Karpas-422 (cell line): ENCODE data around the gene S100A6. TPM values are rescaled to one million over a fixed set of nuclear protein-coding genes. Genes with fewer than 3 reads are reported as not detected.

Experiments used
- DNase-seq: peaks from one replicate; pipeline ENCODE4 v3.0.0-alpha.2; 2015
- H2AFZ ChIP-seq: fragments of 200-600 bp; sonication (generic); 2 replicates; pipeline ENCODE4 v1.6.1; 2014; ENCODE audit warnings: antibody characterized with exemption, low read length, mixed read lengths
- H3K27ac ChIP-seq: fragments of 200-600 bp; sonication (generic); 2 replicates; pipeline ENCODE4 v1.5.1; 2014; ENCODE audit warnings: mild to moderate bottlenecking, low read length, moderate library complexity
- H3K27me3 ChIP-seq: fragments of 200-600 bp; sonication (generic); 2 replicates; pipeline ENCODE4 v1.6.1; 2014; ENCODE audit warnings: low read length, mixed read lengths
- H3K36me3 ChIP-seq: fragments of 200-600 bp; sonication (generic); 2 replicates; pipeline ENCODE4 v1.6.1; 2014; ENCODE audit warnings: low read length, mixed read lengths; ENCODE audit not compliant: insufficient read depth
- H3K4me1 ChIP-seq: fragments of 200-600 bp; sonication (generic); 2 replicates; pipeline ENCODE4 v1.6.1; 2014; ENCODE audit warnings: mild to moderate bottlenecking, low read length, mixed read lengths
- H3K4me2 ChIP-seq: fragments of 200-600 bp; sonication (generic); 2 replicates; pipeline ENCODE4 v1.6.1; 2014; ENCODE audit warnings: low read length, low read depth, mild to moderate bottlenecking; ENCODE audit not compliant: poor library complexity, severe bottlenecking
- H3K4me3 ChIP-seq: fragments of 200-600 bp; sonication (generic); 2 replicates; pipeline ENCODE4 v1.5.1; 2014; ENCODE audit warnings: mild to moderate bottlenecking, antibody characterized with exemption, low read length, mixed read lengths
- H3K79me2 ChIP-seq: fragments of 200-600 bp; sonication (generic); 2 replicates; pipeline ENCODE4 v1.6.1; 2014; ENCODE audit warnings: mild to moderate bottlenecking, low read length, mixed read lengths
- H3K9ac ChIP-seq: fragments of 200-600 bp; sonication (generic); 2 replicates; pipeline ENCODE4 v1.6.0; 2014; ENCODE audit warnings: low read length
- H3K9me2 ChIP-seq: fragments of 200-600 bp; sonication (generic), shearing (Covaris generic); replicated peaks from 2 replicates; pipeline ENCODE4 v1.6.0; 2014; ENCODE audit warnings: mild to moderate bottlenecking, low read length, moderate library complexity; ENCODE audit not compliant: insufficient read depth
- H3K9me3 ChIP-seq: fragments of 300-700, 200-600 bp; sonication (generic); 2 replicates; pipeline ENCODE4 v1.6.1; 2014; ENCODE audit warnings: low read length, mixed read lengths
- H4K20me1 ChIP-seq: fragments of 200-600 bp; sonication (generic); 2 replicates; pipeline ENCODE4 v1.6.1; 2014; ENCODE audit warnings: mild to moderate bottlenecking, antibody characterized with exemption, low read length, low read depth; ENCODE audit not compliant: insufficient read depth
- total RNA-seq: library from RNA; depleted of rRNA; stranded (reverse); fragments of >200 nt; shearing (Covaris generic); gene quantifications from 2 replicates; pipeline ENCODE4 v1.2.3, GENCODE V29; 2014; ENCODE audit warnings: low replicate concordance

Gene S100A6
- total RNA-seq, 1 experiment from 2014 or later: 43.3 TPM

GRCh38 chr1:153510984-153511410, 24.8 kb downstream of the S100A6 start:
- no peak overlapping the region for H3K9ac ChIP-seq
- no peak overlapping the region for H2AFZ ChIP-seq
- DNase-seq: peak; percentile 86
- no peak overlapping the region for H3K27ac ChIP-seq
- no peaks in the 10 kb centered on the region for H3K9me2 ChIP-seq
- no peak overlapping the region for H3K4me3 ChIP-seq
- H3K79me2 ChIP-seq: no peaks in the 10 kb centered on the region
- H4K20me1 ChIP-seq: no peaks in the 10 kb centered on the region
- no peak overlapping the region for H3K4me2 ChIP-seq
- no peaks in the 10 kb centered on the region for H3K4me1 ChIP-seq
- no peaks in the 10 kb centered on the region for H3K9me3 ChIP-seq
- H3K27me3 ChIP-seq: no peaks in the 10 kb centered on the region
- no peaks in the 10 kb centered on the region for H3K36me3 ChIP-seq

- no peaks in the 10 kb centered on the region for H3K36me3 ChIP-seq
- H3K27me3 ChIP-seq: no peaks in the 10 kb centered on the region
- H3K27ac ChIP-seq: no peak overlapping the region
- no peaks in the 10 kb centered on the region for H3K9me3 ChIP-seq
- no peak overlapping the region for H3K4me2 ChIP-seq
- H2AFZ ChIP-seq: no peak overlapping the region; the same call in 1 of the 2 replicates
- no peaks in the 10 kb centered on the region for H3K9me2 ChIP-seq
- no peak overlapping the region for H3K9ac ChIP-seq
- no peaks in the 10 kb centered on the region for H4K20me1 ChIP-seq
- peak; percentile 80 for DNase-seq
- no peaks in the 10 kb centered on the region for H3K4me1 ChIP-seq
- H3K4me3 ChIP-seq: no peak overlapping the region
- no peaks in the 10 kb centered on the region for H3K79me2 ChIP-seq
Measured at GRCh38 chr1:153509729-153510354, 25.9 kb downstream of the S100A6 start.

DNA sequence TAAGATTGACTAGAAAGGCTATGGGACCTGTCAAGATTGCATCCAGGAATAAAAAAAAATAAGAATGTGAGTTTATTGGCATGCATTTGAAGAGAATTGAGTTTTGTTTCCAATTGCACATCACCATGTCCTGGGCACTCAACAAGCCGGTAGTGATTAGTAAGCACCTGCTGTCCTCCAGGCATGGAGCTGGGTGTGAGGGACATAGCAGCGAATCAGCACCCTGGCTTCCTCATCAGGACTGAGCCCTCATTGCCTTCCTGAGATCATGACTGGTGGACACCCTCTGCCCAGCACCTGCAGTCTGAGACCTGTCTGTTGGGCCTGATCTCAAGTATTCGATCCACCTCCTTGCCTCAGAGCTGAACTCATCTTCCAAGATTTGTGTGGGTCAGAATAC, 26.8 kb downstream of the S100A6 start:
- Histone ChIP-seq H3K9me2 (no peaks in the 10 kb centered on the region), H2AFZ (no peak overlapping the region), H3K27ac (no peak overlapping the region), H3K27me3 (no peaks in the 10 kb centered on the region), H3K79me2 (no peaks in the 10 kb centered on the region), H3K4me1 (no peaks in the 10 kb centered on the region), H3K9ac (no peak overlapping the region), H3K4me2 (no peak overlapping the region), H3K9me3 (no peaks in the 10 kb centered on the region), H3K36me3 (no peaks in the 10 kb centered on the region), H4K20me1 (no peaks in the 10 kb centered on the region), H3K4me3 (no peak overlapping the region)
- DNase-seq: no peak

- Histone ChIP-seq H3K36me3 (no peaks in the 10 kb centered on the region), H3K9ac (no peak overlapping the region), H3K4me1 (no peaks in the 10 kb centered on the region), H3K27ac (no peak overlapping the region), H3K27me3 (no peaks in the 10 kb centered on the region), H3K9me2 (no peaks in the 10 kb centered on the region), H2AFZ (no peak overlapping the region), H3K79me2 (no peaks in the 10 kb centered on the region), H4K20me1 (no peaks in the 10 kb centered on the region), H3K9me3 (no peaks in the 10 kb centered on the region), H3K4me3 (no peak overlapping the region), H3K4me2 (no peak overlapping the region)
- no peak for DNase-seq
Measured at GRCh38 chr1:153507926-153508583, 27.7 kb downstream of the S100A6 start.

- no peak overlapping the region for H2AFZ ChIP-seq
- no peaks in the 10 kb centered on the region for H3K27me3 ChIP-seq
- H3K27ac ChIP-seq: no peak overlapping the region
- H3K4me2 ChIP-seq: no peak overlapping the region
- no peaks in the 10 kb centered on the region for H3K4me1 ChIP-seq
- H3K9me3 ChIP-seq: no peaks in the 10 kb centered on the region
- no peaks in the 10 kb centered on the region for H3K36me3 ChIP-seq
- H4K20me1 ChIP-seq: no peaks in the 10 kb centered on the region
- no peaks in the 10 kb centered on the region for H3K79me2 ChIP-seq
- H3K9me2 ChIP-seq: no peaks in the 10 kb centered on the region
- no peak for DNase-seq
- H3K4me3 ChIP-seq: no peak overlapping the region
- no peak overlapping the region for H3K9ac ChIP-seq
Measured at GRCh38 chr1:153506831-153507413, 28.9 kb downstream of the S100A6 start.

DNA sequence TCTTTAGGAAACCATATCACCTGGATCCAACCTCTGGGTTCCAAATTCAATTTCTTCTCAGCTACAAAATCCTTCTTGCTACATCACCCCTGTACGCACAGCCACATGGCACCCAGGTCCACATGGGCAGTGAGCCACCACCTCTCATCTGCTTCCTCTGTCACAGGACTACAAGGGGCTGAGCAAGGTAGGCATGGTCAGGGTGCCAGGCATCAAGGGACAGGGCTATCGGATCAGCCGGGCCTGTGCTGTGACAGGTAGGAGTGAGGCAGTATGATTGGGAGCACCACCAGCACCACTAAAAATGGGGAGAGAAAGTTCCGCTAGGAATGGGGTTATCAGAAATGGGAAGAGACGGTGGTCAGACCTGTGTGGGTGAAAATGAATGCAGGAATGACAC, 29.4 kb downstream of the S100A6 start:
- Histone ChIP-seq H3K4me1 (no peaks in the 10 kb centered on the region), H3K9me2 (no peaks in the 10 kb centered on the region), H3K36me3 (no peaks in the 10 kb centered on the region), H3K9ac (no peak overlapping the region), H3K27me3 (no peaks in the 10 kb centered on the region), H3K4me3 (no peak overlapping the region), H2AFZ (no peak overlapping the region), H3K9me3 (no peaks in the 10 kb centered on the region), H3K27ac (no peak overlapping the region), H3K79me2 (no peaks in the 10 kb centered on the region), H3K4me2 (no peak overlapping the region), H4K20me1 (no peaks in the 10 kb centered on the region)
- DNase-seq: no peak

- H3K79me2 ChIP-seq: no peaks in the 10 kb centered on the region
- H3K4me2 ChIP-seq: no peak overlapping the region
- no peaks in the 10 kb centered on the region for H3K9me2 ChIP-seq
- H4K20me1 ChIP-seq: no peaks in the 10 kb centered on the region
- H3K4me1 ChIP-seq: no peaks in the 10 kb centered on the region
- no peak overlapping the region for H3K9ac ChIP-seq
- no peaks in the 10 kb centered on the region for H3K36me3 ChIP-seq
- DNase-seq: no peak
- H3K9me3 ChIP-seq: no peaks in the 10 kb centered on the region
- no peak overlapping the region for H3K4me3 ChIP-seq
- no peak overlapping the region for H2AFZ ChIP-seq
- H3K27me3 ChIP-seq: no peaks in the 10 kb centered on the region
- H3K27ac ChIP-seq: no peak overlapping the region
Measured at GRCh38 chr1:153505576-153505975, 30.2 kb downstream of the S100A6 start.

- Histone ChIP-seq H3K4me2 (no peak overlapping the region), H3K9ac (no peak overlapping the region), H4K20me1 (no peaks in the 10 kb centered on the region), H3K9me2 (no peaks in the 10 kb centered on the region), H3K36me3 (no peaks in the 10 kb centered on the region), H3K4me1 (no peaks in the 10 kb centered on the region), H3K27ac (no peak overlapping the region), H3K27me3 (no peaks in the 10 kb centered on the region), H2AFZ (no peak overlapping the region), H3K4me3 (no peak overlapping the region), H3K9me3 (no peaks in the 10 kb centered on the region), H3K79me2 (no peaks in the 10 kb centered on the region)
- no peak for DNase-seq
Measured at GRCh38 chr1:153503766-153504165, 32.0 kb downstream of the S100A6 start.
